Keratinocyte (primary cell): Measurements from ENCODE around the gene GGT7.
"Not testable (repeated sequence)": the region's sequence is repeated elsewhere in the genome, so short reads cannot be mapped to it uniquely, and the experiment has no call there.

ENCODE experiments used
- EZH2 ChIP-seq: IDR thresholded peaks from one replicate; pipeline ENCODE4 v1.6.1; 2012; ENCODE audit warnings: inconsistent platforms, mild to moderate bottlenecking, low read length, moderate library complexity
- TF ChIP-seq, protein P1 (sequence below), 3 experiments: IDR thresholded peaks in 1 of 3; conservative IDR thresholded peaks in 1 of 3; optimal IDR thresholded peaks in 1 of 3; 2 replicates in 2 of 3; 3 replicates in 1 of 3; pipeline versions ENCODE3 to v1.5.1; 2011; ENCODE audit warnings: low read length in 3 of 3, mild to moderate bottlenecking in 3 of 3, moderate library complexity in 2 of 3, control low read depth in 1 of 3, inconsistent platforms in 1 of 3; ENCODE audit not compliant: insufficient read depth in 2 of 3; ENCODE audit errors: extremely low read depth in 1 of 3

DNA sequence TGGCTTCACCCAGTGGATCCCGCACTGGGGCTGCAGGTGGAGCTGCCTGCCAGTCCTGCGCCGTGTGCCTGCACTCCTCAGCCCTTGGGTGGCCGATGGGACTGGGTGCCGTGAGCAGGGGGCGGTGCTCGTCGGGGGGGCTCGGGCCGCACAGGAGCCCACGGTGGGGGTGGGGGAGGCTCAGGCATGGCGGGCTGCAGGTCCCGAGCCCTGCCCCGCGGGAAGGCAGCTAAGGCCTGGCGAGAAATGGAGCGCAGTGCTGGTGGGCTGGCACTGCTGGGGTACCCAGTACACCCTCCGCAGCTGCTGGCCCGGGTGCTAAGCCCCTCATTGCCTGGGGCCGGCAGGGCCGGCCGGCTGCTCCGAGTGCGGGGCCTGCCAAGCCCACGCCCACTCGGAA, 26.1 kb upstream of the GGT7 start:
- TF ChIP-seq, protein P1, sequence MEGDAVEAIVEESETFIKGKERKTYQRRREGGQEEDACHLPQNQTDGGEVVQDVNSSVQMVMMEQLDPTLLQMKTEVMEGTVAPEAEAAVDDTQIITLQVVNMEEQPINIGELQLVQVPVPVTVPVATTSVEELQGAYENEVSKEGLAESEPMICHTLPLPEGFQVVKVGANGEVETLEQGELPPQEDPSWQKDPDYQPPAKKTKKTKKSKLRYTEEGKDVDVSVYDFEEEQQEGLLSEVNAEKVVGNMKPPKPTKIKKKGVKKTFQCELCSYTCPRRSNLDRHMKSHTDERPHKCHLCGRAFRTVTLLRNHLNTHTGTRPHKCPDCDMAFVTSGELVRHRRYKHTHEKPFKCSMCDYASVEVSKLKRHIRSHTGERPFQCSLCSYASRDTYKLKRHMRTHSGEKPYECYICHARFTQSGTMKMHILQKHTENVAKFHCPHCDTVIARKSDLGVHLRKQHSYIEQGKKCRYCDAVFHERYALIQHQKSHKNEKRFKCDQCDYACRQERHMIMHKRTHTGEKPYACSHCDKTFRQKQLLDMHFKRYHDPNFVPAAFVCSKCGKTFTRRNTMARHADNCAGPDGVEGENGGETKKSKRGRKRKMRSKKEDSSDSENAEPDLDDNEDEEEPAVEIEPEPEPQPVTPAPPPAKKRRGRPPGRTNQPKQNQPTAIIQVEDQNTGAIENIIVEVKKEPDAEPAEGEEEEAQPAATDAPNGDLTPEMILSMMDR (optimal IDR thresholded peaks at IDR 0.05 in 1 of 3, IDR thresholded peaks at IDR 0.05 in 1 of 3, conservative IDR thresholded peaks at IDR 0.05 in 1 of 3; ENCODE audit: extremely low read depth in 1 of 3, insufficient read depth in 2 of 3, low read length in 3 of 3), result not testable (repeated sequence)
- not testable (repeated sequence) for TF ChIP-seq EZH2
